ENCODE data around the gene TMEM270. TPM values are rescaled to one million over a fixed set of nuclear protein-coding genes. Genes with fewer than 3 reads are reported as not detected.

Gene TMEM270
- total RNA-seq, 1 experiment from 2014 or later, result 1.1 TPM

DNA sequence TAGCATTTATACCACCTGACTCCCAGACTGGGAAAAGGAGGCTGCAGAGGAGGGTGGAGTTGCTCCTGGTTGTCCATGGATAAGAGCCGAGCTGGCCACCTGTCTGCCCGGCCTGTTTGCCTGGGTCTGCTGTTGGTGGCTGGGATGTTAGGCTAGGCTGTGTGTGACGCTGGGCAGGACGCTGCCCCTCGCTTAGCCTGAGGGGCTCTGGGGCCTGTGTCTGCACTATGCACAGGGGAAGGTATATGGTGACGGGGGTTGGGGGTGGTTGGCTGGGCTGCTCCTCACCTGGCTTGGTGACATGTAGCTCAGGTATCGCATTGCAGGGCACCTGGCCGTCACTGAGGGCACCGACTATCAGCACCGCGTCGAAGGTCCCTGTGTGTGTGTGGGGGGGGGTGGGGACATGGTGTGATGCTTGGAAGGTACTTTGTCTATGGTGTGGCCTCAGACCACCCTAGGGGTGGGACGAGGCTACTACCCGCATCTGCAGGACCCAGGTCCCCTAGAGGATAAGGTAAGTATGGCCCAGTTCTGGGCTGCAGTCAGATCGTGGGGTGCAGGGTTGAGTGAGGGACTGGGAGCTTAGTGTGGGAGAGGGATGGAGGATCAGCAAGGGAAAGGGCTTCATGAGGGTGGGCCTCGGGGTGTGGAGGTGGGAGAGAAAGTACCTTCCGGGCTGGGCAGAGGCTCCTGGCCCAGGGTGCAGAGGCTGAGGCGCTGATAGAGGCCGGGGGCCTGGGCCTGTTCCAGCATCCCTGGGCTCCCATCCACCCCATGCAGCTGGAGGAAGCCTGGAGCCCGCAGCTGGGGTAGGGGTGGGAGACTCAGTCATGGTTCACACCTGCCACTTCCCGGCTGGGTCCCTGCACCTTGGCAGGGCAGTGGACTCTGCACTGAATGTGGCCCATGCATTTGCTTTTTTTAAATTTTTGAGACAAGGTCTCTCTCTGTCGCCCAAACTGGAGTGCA is 20.9 kb upstream of the TMEM270 start:
- Histone ChIP-seq H3K4me2 (ENCODE audit: low read length) (peak overlapping the region; percentile 96; the same call in 1 of the 2 replicates), H3K4me3 (replicated peaks in 1 of 2; ENCODE audit: low read depth in 1 of 2, low read length in 2 of 2) (no peak overlapping the region), H3K27ac (ENCODE audit: low read depth, low read length) (peak overlapping the region; percentile 90), H3K79me2 (ENCODE audit: insufficient read depth, low read length) (peaks cover 9% of the 10 kb centered on the region; the same call in 1 of the 2 replicates), H3K9me3 (ENCODE audit: control insufficient read depth in 1 of 2, insufficient read depth in 1 of 2, low read depth in 1 of 2, low read length in 2 of 2) (no peaks in the 10 kb centered on the region), H3K36me3 (ENCODE audit: control insufficient read depth in 1 of 2, insufficient read depth in 2 of 2, low read length in 2 of 2) (no peaks in the 10 kb centered on the region; a peak in 1 of 4 replicates), H3K27me3 (ENCODE audit: insufficient read depth, low read length) (no peaks in the 10 kb centered on the region), H4K20me1 (ENCODE audit: insufficient read depth) (no peaks in the 10 kb centered on the region), H2AFZ (ENCODE audit: low read depth, low read length, poor library complexity, severe bottlenecking) (no peak overlapping the region), H3K9ac (ENCODE audit: low read length) (no peak overlapping the region), H3K9me2 (ENCODE audit: insufficient read depth) (no peaks in the 10 kb centered on the region), H3K4me1 (ENCODE audit: control insufficient read depth in 1 of 2, insufficient read depth in 2 of 2, low read length in 2 of 2) (peaks cover 33 to 57% of the 10 kb centered on the region in 2 experiments)
- DNase-seq (ENCODE audit: low read depth, low spot score) (no peak), ATAC-seq (peak; percentile 18; the same call in 1 of the 2 replicates)
- TF ChIP-seq CEBPB (IDR thresholded peaks at IDR 0.05; ENCODE audit: low read depth) (no peak), EZH2phosphoT487 (IDR thresholded peaks at IDR 0.05; ENCODE audit: borderline replicate concordance) (no peak)
- TF ChIP-seq, protein P1, sequence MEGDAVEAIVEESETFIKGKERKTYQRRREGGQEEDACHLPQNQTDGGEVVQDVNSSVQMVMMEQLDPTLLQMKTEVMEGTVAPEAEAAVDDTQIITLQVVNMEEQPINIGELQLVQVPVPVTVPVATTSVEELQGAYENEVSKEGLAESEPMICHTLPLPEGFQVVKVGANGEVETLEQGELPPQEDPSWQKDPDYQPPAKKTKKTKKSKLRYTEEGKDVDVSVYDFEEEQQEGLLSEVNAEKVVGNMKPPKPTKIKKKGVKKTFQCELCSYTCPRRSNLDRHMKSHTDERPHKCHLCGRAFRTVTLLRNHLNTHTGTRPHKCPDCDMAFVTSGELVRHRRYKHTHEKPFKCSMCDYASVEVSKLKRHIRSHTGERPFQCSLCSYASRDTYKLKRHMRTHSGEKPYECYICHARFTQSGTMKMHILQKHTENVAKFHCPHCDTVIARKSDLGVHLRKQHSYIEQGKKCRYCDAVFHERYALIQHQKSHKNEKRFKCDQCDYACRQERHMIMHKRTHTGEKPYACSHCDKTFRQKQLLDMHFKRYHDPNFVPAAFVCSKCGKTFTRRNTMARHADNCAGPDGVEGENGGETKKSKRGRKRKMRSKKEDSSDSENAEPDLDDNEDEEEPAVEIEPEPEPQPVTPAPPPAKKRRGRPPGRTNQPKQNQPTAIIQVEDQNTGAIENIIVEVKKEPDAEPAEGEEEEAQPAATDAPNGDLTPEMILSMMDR (IDR thresholded peaks at IDR 0.05 in 2 of 3, conservative IDR thresholded peaks at IDR 0.05 in 1 of 3; ENCODE audit: borderline replicate concordance in 1 of 3, insufficient read depth in 1 of 3, low read depth in 2 of 3, low read length in 2 of 3), result peak in 2 of 3 experiments; percentile 43 to 55; a peak in 4 of 6 replicates
- RAD21 ChIA-PET (ENCODE audit: low non-redundant PET in 1 of 2, low total read pairs in 2 of 2, uncharacterized antibody in 2 of 2, unreplicated experiment in 2 of 2), result interaction anchor here in 1 of 2 experiments (0.7 kb wide), 1 partner anchor 186 kb away, joined by 3 read pairs; no protein-coding TSS in a partner anchor
- intact Hi-C loops (cut with micrococcal nuclease), result no loop called here
- POLR2A ChIA-PET, result interaction anchor here (3.5 to 4.4 kb wide), 2 partner anchors 11 to 13 kb away, joined by 21 to 50 read pairs; no protein-coding TSS in a partner anchor
- CTCF ChIA-PET, result no interaction called here
- BruUV-seq (replicated peaks), result no TSS peak

Data from HCT116 (cell line).